Tibial artery (tissue), 4 donors: Measurements from ENCODE around the gene AFAP1L2.
A peak's percentile ranks its signal among the peaks of the same experiment; 100 is the strongest.

Source experiments
- DNase-seq, 2 donors: peaks; one replicate each; pipeline ENCODE4 v3.0.0-alpha.2; 2019
- H3K27ac ChIP-seq, 2 donors: fragments of 200-600 bp; sonication (generic) in 1 of 2; 1 replicate in 1 of 2; 2 replicates in 1 of 2; pipeline ENCODE4 v1.5.1; 2018 to 2019; ENCODE audit warnings: mild to moderate bottlenecking in 1 of 2
- H3K27me3 ChIP-seq, 2 donors: fragments of 200-600 bp; sonication (generic) in 1 of 2; one replicate each; pipeline versions ENCODE4 v1.5.1 to v1.6.0; 2016 to 2019
- H3K36me3 ChIP-seq, 3 donors: fragments of 200-600 bp; sonication (generic) in 2 of 3; one replicate each; pipeline ENCODE4 v1.5.1; 2016 to 2019; ENCODE audit warnings: mild to moderate bottlenecking in 2 of 3
- H3K4me1 ChIP-seq, 4 donors: fragments of 200-600 bp; sonication (generic) in 2 of 4; 1 replicate in 3 of 4; 2 replicates in 1 of 4; pipeline ENCODE4 v1.5.1; 2016 to 2019
- H3K4me3 ChIP-seq, 2 donors: fragments of 200-600 bp; sonication (generic) in 1 of 2; 1 replicate in 1 of 2; 2 replicates in 1 of 2; pipeline ENCODE4 v1.5.1; 2018 to 2019; ENCODE audit warnings: mild to moderate bottlenecking in 2 of 2
- H3K9me3 ChIP-seq, 3 donors: fragments of 200-600 bp; sonication (generic) in 1 of 3; one replicate each; pipeline ENCODE4 v1.5.1; 2016 to 2019
- intact Hi-C: fragments of 100-400 bp; cut with DNase I; formaldehyde crosslinking; loops from one replicate; pipeline ENCODE4 v1.15.0; 2023; ENCODE audit warnings: low total_unique reads
- TF ChIP-seq, protein P1 (sequence below), 2 experiments: fragments of 200-600 bp in 1 of 2; fragments of 450-650 bp in 1 of 2; IDR thresholded peaks; one replicate each; pipeline ENCODE4 v1.5.1; 2017 to 2019; ENCODE audit warnings: antibody characterized with exemption in 2 of 2, mild to moderate bottlenecking in 1 of 2, moderate library complexity in 1 of 2

Gene AFAP1L2

DNA sequence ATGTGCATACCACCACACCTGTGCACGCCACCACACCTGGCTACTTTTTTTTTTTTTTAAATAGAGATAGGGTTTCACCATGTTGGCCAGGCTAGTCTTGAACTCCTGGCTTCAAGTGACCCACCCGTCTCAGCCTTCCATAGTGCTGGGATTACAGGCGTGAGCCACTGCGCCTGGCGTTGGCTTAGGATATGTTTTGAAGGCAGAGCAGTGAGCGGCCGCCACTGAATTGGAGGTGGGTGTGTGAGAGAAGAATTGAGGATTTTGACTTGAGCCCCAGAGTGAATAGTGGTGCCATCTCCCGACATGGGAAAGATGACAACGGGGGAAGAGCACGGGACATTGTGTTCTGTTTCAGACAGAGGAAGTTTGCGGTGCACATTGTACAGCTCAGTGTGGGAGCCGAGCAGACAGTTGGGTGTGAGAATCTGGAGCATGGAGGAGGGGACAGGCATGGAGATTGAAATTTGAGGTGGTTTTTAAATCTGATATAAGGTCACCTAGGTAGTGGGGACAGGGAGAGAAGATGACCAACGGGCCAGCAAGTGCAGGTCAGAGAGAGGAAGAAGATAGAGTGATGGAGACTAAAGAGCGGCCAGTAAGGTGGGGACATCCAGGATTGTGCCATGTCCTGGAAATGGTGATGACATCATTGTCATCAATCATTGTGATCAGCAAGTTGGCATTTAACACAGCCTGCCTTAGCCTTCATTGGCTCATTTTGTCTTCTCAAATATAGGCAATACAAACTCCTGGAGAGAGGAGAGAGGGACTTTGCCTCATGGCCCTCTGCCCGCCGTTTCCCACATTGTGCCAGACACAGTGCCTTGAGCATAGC lies 129.5 kb downstream of the AFAP1L2 start:
- DNase-seq: peak; percentile 20 to 35
- H3K9me3 ChIP-seq: no peaks in the 10 kb centered on the region
- H3K36me3 ChIP-seq: no peaks in the 10 kb centered on the region
- H3K27me3 ChIP-seq: peaks cover 0 to 18% of the 10 kb centered on the region in 2 donors
- no peak overlapping the region for H3K27ac ChIP-seq
- no peak overlapping the region for H3K4me3 ChIP-seq
- H3K4me1 ChIP-seq: peaks cover 0 to 13% (median 6%) of the 10 kb centered on the region in 4 donors
- intact Hi-C loops: no loop called here
- TF ChIP-seq, protein P1, sequence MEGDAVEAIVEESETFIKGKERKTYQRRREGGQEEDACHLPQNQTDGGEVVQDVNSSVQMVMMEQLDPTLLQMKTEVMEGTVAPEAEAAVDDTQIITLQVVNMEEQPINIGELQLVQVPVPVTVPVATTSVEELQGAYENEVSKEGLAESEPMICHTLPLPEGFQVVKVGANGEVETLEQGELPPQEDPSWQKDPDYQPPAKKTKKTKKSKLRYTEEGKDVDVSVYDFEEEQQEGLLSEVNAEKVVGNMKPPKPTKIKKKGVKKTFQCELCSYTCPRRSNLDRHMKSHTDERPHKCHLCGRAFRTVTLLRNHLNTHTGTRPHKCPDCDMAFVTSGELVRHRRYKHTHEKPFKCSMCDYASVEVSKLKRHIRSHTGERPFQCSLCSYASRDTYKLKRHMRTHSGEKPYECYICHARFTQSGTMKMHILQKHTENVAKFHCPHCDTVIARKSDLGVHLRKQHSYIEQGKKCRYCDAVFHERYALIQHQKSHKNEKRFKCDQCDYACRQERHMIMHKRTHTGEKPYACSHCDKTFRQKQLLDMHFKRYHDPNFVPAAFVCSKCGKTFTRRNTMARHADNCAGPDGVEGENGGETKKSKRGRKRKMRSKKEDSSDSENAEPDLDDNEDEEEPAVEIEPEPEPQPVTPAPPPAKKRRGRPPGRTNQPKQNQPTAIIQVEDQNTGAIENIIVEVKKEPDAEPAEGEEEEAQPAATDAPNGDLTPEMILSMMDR (IDR thresholded peaks at IDR 0.05): no peak

GRCh38 chr10:114273910-114274309 lies 130.4 kb downstream of the AFAP1L2 start:
- TF ChIP-seq, protein P1 (IDR thresholded peaks at IDR 0.05): no peak
- Histone ChIP-seq H3K36me3 (no peaks in the 10 kb centered on the region), H3K4me3 (no peak overlapping the region), H3K27me3 (peaks cover 0 to 14% of the 10 kb centered on the region in 2 donors), H3K4me1 (peaks cover 0 to 13% (median 6%) of the 10 kb centered on the region in 4 donors), H3K27ac (no peak overlapping the region), H3K9me3 (no peaks in the 10 kb centered on the region)
- intact Hi-C loops: no loop called here
- peak; percentile 4 to 17 for DNase-seq

- Histone ChIP-seq H3K4me1 (peaks cover 0 to 13% (median 6%) of the 10 kb centered on the region in 4 donors), H3K27ac (no peak overlapping the region), H3K36me3 (no peaks in the 10 kb centered on the region), H3K4me3 (no peak overlapping the region), H3K27me3 (peaks cover 0 to 4% of the 10 kb centered on the region in 2 donors), H3K9me3 (no peaks in the 10 kb centered on the region)
- DNase-seq: peak; percentile 15 to 51
- TF ChIP-seq, protein P1 (IDR thresholded peaks at IDR 0.05): no peak
- intact Hi-C loops: no loop called here
Measured at GRCh38 chr10:114272696-114273095, 131.6 kb downstream of the AFAP1L2 start.

DNA sequence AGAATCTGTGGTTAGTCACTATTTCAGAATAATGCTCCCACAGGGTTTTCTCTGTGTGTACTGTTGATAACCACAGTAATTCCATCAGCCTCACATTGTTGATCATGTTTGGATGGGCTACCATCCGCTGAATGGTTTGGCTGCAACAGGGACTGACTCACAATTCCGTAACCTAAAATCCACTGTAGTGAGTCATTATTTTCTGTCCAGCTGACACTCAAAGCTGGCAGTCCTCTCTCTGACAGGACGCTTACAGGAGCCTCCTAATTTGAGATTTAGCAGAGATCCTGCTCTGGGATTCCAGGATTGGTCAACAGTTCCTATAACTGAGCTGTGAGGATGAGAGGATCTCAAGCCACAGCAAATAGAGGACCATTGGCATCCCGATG lies 132.5 kb downstream of the AFAP1L2 start:
- H3K27ac ChIP-seq: no peak overlapping the region
- H3K36me3 ChIP-seq: no peaks in the 10 kb centered on the region
- no peak overlapping the region for H3K4me3 ChIP-seq
- intact Hi-C loops: no loop called here
- H3K9me3 ChIP-seq: no peaks in the 10 kb centered on the region
- H3K4me1 ChIP-seq: peaks cover 0 to 13% (median 6%) of the 10 kb centered on the region in 4 donors
- TF ChIP-seq, protein P1 (IDR thresholded peaks at IDR 0.05): no peak
- DNase-seq: peak; percentile 74 to 77
- H3K27me3 ChIP-seq: no peaks in the 10 kb centered on the region

GRCh38 chr10:114271075-114271778 lies 133.1 kb downstream of the AFAP1L2 start:
- peaks cover 0 to 13% (median 6%) of the 10 kb centered on the region in 4 donors for H3K4me1 ChIP-seq
- no peaks in the 10 kb centered on the region for H3K9me3 ChIP-seq
- DNase-seq: peak in 1 of 2 donors; percentile 34
- H3K4me3 ChIP-seq: no peak overlapping the region
- intact Hi-C loops: no loop called here
- no peaks in the 10 kb centered on the region for H3K27me3 ChIP-seq
- H3K36me3 ChIP-seq: no peaks in the 10 kb centered on the region
- no peak overlapping the region for H3K27ac ChIP-seq
- TF ChIP-seq, protein P1 (IDR thresholded peaks at IDR 0.05): no peak
